H9 (cell line): ENCODE results near the gene APP. TPM values are rescaled to one million over a fixed set of nuclear protein-coding genes. Genes with fewer than 3 reads are reported as not detected.

Experiments used
- DNase-seq: peaks from one replicate; pipeline ENCODE4 v3.0.0-alpha.2; 2017
- H2AFZ ChIP-seq: one replicate; pipeline ENCODE4 v1.6.1; 2013; ENCODE audit warnings: mild to moderate bottlenecking, low read length, control low read depth, moderate library complexity
- H2AK5ac ChIP-seq: 2 replicates; pipeline ENCODE4 v1.6.1; 2013; ENCODE audit warnings: low read length, control low read depth, mixed read lengths; ENCODE audit not compliant: insufficient read length
- H2BK120ac ChIP-seq: one replicate; pipeline ENCODE4 v1.6.1; 2013; ENCODE audit warnings: low read depth, mild to moderate bottlenecking, low read length, control low read depth, inconsistent platforms; ENCODE audit not compliant: poor library complexity, severe bottlenecking
- H2BK12ac ChIP-seq: 2 replicates; pipeline ENCODE4 v1.6.1; 2013; ENCODE audit warnings: low read length, control low read depth, mixed read lengths, low read depth; ENCODE audit not compliant: insufficient read length
- H2BK15ac ChIP-seq: 2 replicates; pipeline ENCODE4 v1.6.1; 2013; ENCODE audit warnings: low read depth, low read length, control low read depth
- H2BK20ac ChIP-seq: one replicate; pipeline ENCODE4 v1.6.1; 2013; ENCODE audit warnings: low read depth, mild to moderate bottlenecking, low read length, control low read depth, inconsistent platforms; ENCODE audit not compliant: poor library complexity, severe bottlenecking
- H2BK5ac ChIP-seq: 2 replicates; pipeline ENCODE4 v1.6.1; 2013; ENCODE audit warnings: low read length, control low read depth, mixed read lengths; ENCODE audit not compliant: insufficient read length
- H3K14ac ChIP-seq: 2 replicates; pipeline ENCODE4 v1.6.1; 2013; ENCODE audit warnings: low read length, control low read depth; ENCODE audit not compliant: insufficient read depth
- H3K18ac ChIP-seq: 2 replicates; pipeline ENCODE4 v1.6.1; 2013; ENCODE audit warnings: low read depth, mild to moderate bottlenecking, mixed read lengths, low read length, control low read depth; ENCODE audit not compliant: insufficient read length
- H3K23ac ChIP-seq: 2 replicates; pipeline ENCODE4 v1.6.1; 2013; ENCODE audit warnings: low read length, control low read depth, mixed read lengths, low read depth; ENCODE audit not compliant: insufficient read length
- H3K23me2 ChIP-seq: 2 replicates; pipeline ENCODE4 v1.6.1; 2013; ENCODE audit warnings: low read depth, mild to moderate bottlenecking, mixed read lengths, low read length, control low read depth; ENCODE audit not compliant: insufficient read length, poor library complexity, severe bottlenecking
- H3K27ac ChIP-seq: 2 replicates; pipeline ENCODE4 v1.5.1; 2013; ENCODE audit warnings: low read length, control low read depth, mixed read lengths, low read depth; ENCODE audit not compliant: insufficient read length
- H3K27me3 ChIP-seq: 2 replicates; pipeline ENCODE4 v1.6.1; 2013; ENCODE audit warnings: low read length, control low read depth, inconsistent platforms; ENCODE audit not compliant: insufficient read depth
- H3K4ac ChIP-seq: 2 replicates; pipeline ENCODE4 v1.6.1; 2013; ENCODE audit warnings: low read depth, mild to moderate bottlenecking, control low read depth, inconsistent platforms, low read length, moderate library complexity
- H3K4me1 ChIP-seq: 2 replicates; pipeline ENCODE4 v1.6.1; 2013; ENCODE audit warnings: low read length, control low read depth, inconsistent platforms; ENCODE audit not compliant: insufficient read depth
- H3K4me2 ChIP-seq: 2 replicates; pipeline ENCODE4 v1.6.1; 2013; ENCODE audit warnings: low read length, control low read depth, mixed read lengths; ENCODE audit not compliant: insufficient read length, insufficient read depth
- H3K56ac ChIP-seq: 2 replicates; pipeline ENCODE4 v1.6.1; 2013; ENCODE audit warnings: low read depth, mild to moderate bottlenecking, mixed read lengths, low read length, control low read depth; ENCODE audit not compliant: insufficient read length
- H3K79me1 ChIP-seq: 2 replicates; pipeline ENCODE4 v1.6.1; 2013; ENCODE audit warnings: low read depth, mild to moderate bottlenecking, moderate library complexity, low read length, control low read depth, inconsistent platforms; ENCODE audit not compliant: insufficient read depth, poor library complexity, severe bottlenecking
- H3K79me2 ChIP-seq: 2 replicates; pipeline ENCODE4 v1.6.1; 2013; ENCODE audit warnings: low read length, control low read depth, inconsistent platforms; ENCODE audit not compliant: insufficient read depth
- H3K9ac ChIP-seq: 2 replicates; pipeline ENCODE4 v1.6.1; 2013; ENCODE audit warnings: low read length, control low read depth, mixed read lengths; ENCODE audit not compliant: insufficient read length; ENCODE audit errors: extremely low read depth
- H3K9me3 ChIP-seq: one replicate; pipeline ENCODE4 v1.6.1; 2013; ENCODE audit warnings: low read depth, low read length, inconsistent platforms; ENCODE audit not compliant: control insufficient read depth
- H3T11ph ChIP-seq: one replicate; pipeline ENCODE4 v1.6.1; 2013; ENCODE audit warnings: mild to moderate bottlenecking, low read length, control low read depth, inconsistent platforms
- H4K20me1 ChIP-seq: one replicate; pipeline ENCODE4 v1.6.1; 2013; ENCODE audit not compliant: control insufficient read depth, insufficient read length, insufficient read depth
- H4K5ac ChIP-seq: 2 replicates; pipeline ENCODE4 v1.6.1; 2013; ENCODE audit warnings: low read depth, mild to moderate bottlenecking, mixed read lengths, low read length, control low read depth; ENCODE audit not compliant: insufficient read length
- H4K8ac ChIP-seq: replicated peaks from 2 replicates; pipeline ENCODE4 v1.6.1; 2013; ENCODE audit warnings: low read length, control low read depth, mixed read lengths, low read depth; ENCODE audit not compliant: insufficient read length
- H4K91ac ChIP-seq: 2 replicates; pipeline ENCODE4 v1.6.1; 2013; ENCODE audit warnings: low read depth, mild to moderate bottlenecking, moderate library complexity, mixed read lengths, low read length, control low read depth; ENCODE audit not compliant: insufficient read length
- H3K27ac Mint-ChIP-seq, 3 experiments: 2 replicates in 2 of 3; 3 replicates in 1 of 3; pipeline ENCODE4 v1.8.0; 2020 to 2021; ENCODE audit warnings: mixed read lengths in 3 of 3, mild to moderate bottlenecking in 1 of 3, moderate library complexity in 1 of 3
- H3K27me3 Mint-ChIP-seq: 2 replicates; pipeline ENCODE4 v1.8.0; 2021; ENCODE audit warnings: low read depth, mild to moderate bottlenecking, moderate library complexity, mixed read lengths
- H3K36me3 Mint-ChIP-seq, 3 experiments: 2 replicates in 2 of 3; 3 replicates in 1 of 3; pipeline ENCODE4 v1.8.0; 2020 to 2021; ENCODE audit warnings: low read depth in 3 of 3, mixed read lengths in 3 of 3; ENCODE audit not compliant: insufficient read depth in 1 of 3
- H3K4me1 Mint-ChIP-seq, 2 experiments: 2 replicates each; pipeline ENCODE4 v1.8.0; 2020; ENCODE audit warnings: mixed read lengths in 2 of 2
- H3K4me3 Mint-ChIP-seq, 2 experiments: 2 replicates in 1 of 2; 3 replicates in 1 of 2; pipeline ENCODE4 v1.8.0; 2020 to 2021; ENCODE audit warnings: mild to moderate bottlenecking in 2 of 2, mixed read lengths in 2 of 2, moderate library complexity in 1 of 2
- H3K9me3 Mint-ChIP-seq, 2 experiments: 2 replicates in 1 of 2; 3 replicates in 1 of 2; pipeline ENCODE4 v1.8.0; 2020; ENCODE audit warnings: mild to moderate bottlenecking in 2 of 2, mixed read lengths in 2 of 2, moderate library complexity in 1 of 2
- CTCF ChIP-seq: fragments of 200-600 bp; sonication (generic); conservative IDR thresholded peaks from 3 replicates; pipeline ENCODE4 v1.8.0; 2021; ENCODE audit warnings: antibody characterized with exemption, mild to moderate bottlenecking
- WGBS: extraction: QIAGEN DNeasy Blood & Tissue Kit; methylation state at CpG from one replicate; pipeline ENCODE4 v1.1.7; 2013; ENCODE audit warnings: missing lambda C conversion rate, low lambda C conversion rate, mixed read lengths; ENCODE audit not compliant: insufficient read length; ENCODE audit errors: extremely low coverage; 5-methylcytosine and 5-hydroxymethylcytosine counted together
- total RNA-seq: library from RNA; stranded (reverse); gene quantifications from 2 replicates; pipeline ENCODE4 v1.2.1, GENCODE V29; 2021

The APP gene
- total RNA-seq, 1 experiment from 2014 or later: 380 TPM

GRCh38 chr21:26124896-26125295 lies 45.7 kb downstream of the APP start:
- Histone ChIP-seq H4K5ac (no peak overlapping the region), H3T11ph (no peak overlapping the region), H2BK15ac (no peak overlapping the region), H3K4ac (no peak overlapping the region), H3K14ac (no peak overlapping the region), H3K9ac (no peak overlapping the region), H3K4me1 (peaks cover 27% of the 10 kb centered on the region), H3K4me2 (no peak overlapping the region), H3K79me1 (peaks cover 7% of the 10 kb centered on the region), H3K9me3 (no peaks in the 10 kb centered on the region), H3K56ac (no peak overlapping the region), H2AK5ac (no peak overlapping the region), H4K8ac (no peak overlapping the region), H2BK12ac (no peak overlapping the region), H3K23me2 (no peaks in the 10 kb centered on the region), H3K27ac (no peak overlapping the region), H4K91ac (no peak overlapping the region), H2BK5ac (no peak overlapping the region), H3K18ac (no peak overlapping the region), H3K79me2 (peaks cover 39% of the 10 kb centered on the region), H4K20me1 (no peaks in the 10 kb centered on the region), H2BK20ac (no peak overlapping the region), H2BK120ac (no peak overlapping the region), H3K23ac (no peak overlapping the region), H3K27me3 (no peaks in the 10 kb centered on the region), H2AFZ (no peak overlapping the region)
- Mint-ChIP-seq H3K27me3 (no peaks in the 10 kb centered on the region), H3K27ac (peak overlapping the region; percentile 72 to 92 (median 76)), H3K4me3 (no peak overlapping the region), H3K36me3 (no peaks in the 10 kb centered on the region), H3K4me1 (peaks cover 75 to 78% of the 10 kb centered on the region in 2 experiments), H3K9me3 (no peaks in the 10 kb centered on the region)
- no peak for TF ChIP-seq CTCF
- no CpG with 5 or more reads among the region's 7 CpGs for WGBS
- DNase-seq: no peak
